HEK293 (cell line): ENCODE results near the gene CNKSR3.

ENCODE experiments used
- ATF2 ChIP-seq: fragments of 450-650 bp; formaldehyde crosslinking; IDR thresholded peaks from 2 replicates; pipeline ENCODE4 v1.5.1; 2016; ENCODE audit warnings: missing biosample characterization, missing genetic modification characterization, low read depth
- GFI1B ChIP-seq: fragments of 450-650 bp; formaldehyde crosslinking; IDR thresholded peaks from 2 replicates; pipeline ENCODE4 v1.5.1; 2016; ENCODE audit warnings: missing biosample characterization, missing genetic modification characterization
- KLF10 ChIP-seq: fragments of 450-650 bp; IDR thresholded peaks from 2 replicates; pipeline ENCODE4 v1.5.1; 2018; ENCODE audit warnings: missing biosample characterization, mild to moderate bottlenecking, missing genetic modification characterization
- MEIS1 ChIP-seq: sonication (generic); formaldehyde crosslinking; IDR thresholded peaks from 2 replicates; pipeline ENCODE4 v1.8.1; 2022; ENCODE audit warnings: missing genetic modification reagents, mild to moderate bottlenecking, borderline replicate concordance
- PRDM10 ChIP-seq: fragments of 450-650 bp; formaldehyde crosslinking; IDR thresholded peaks from 2 replicates; pipeline ENCODE4 v1.5.1; 2016; ENCODE audit warnings: missing biosample characterization, missing genetic modification characterization
- PRDM2 ChIP-seq: fragments of 450-650 bp; formaldehyde crosslinking; IDR thresholded peaks from 2 replicates; pipeline ENCODE4 v1.5.1; 2016; ENCODE audit warnings: missing biosample characterization, missing genetic modification characterization, borderline replicate concordance
- TRIM28 ChIP-seq: IDR thresholded peaks from 2 replicates; pipeline ENCODE4 v1.6.1; 2011; ENCODE audit warnings: low read length, control low read depth, borderline replicate concordance
- ZBTB11 ChIP-seq: fragments of 450-650 bp; formaldehyde crosslinking; conservative IDR thresholded peaks from 2 replicates; pipeline ENCODE4 v1.5.1; 2016; ENCODE audit warnings: low read depth, missing biosample characterization, missing genetic modification characterization
- ZNF335 ChIP-seq: fragments of 450-650 bp; formaldehyde crosslinking; conservative IDR thresholded peaks from 2 replicates; pipeline ENCODE4 v1.5.1; 2016; ENCODE audit warnings: missing biosample characterization, missing genetic modification characterization
- ZNF394 ChIP-seq: fragments of 450-650 bp; formaldehyde crosslinking; IDR thresholded peaks from 2 replicates; pipeline ENCODE4 v1.5.1; 2016; ENCODE audit warnings: missing biosample characterization, missing genetic modification characterization, mild to moderate bottlenecking, moderate library complexity, borderline replicate concordance
- ZNF600 ChIP-seq: fragments of 450-650 bp; formaldehyde crosslinking; IDR thresholded peaks from 2 replicates; pipeline ENCODE4 v1.5.1; 2016; ENCODE audit warnings: missing biosample characterization, missing genetic modification characterization
- ZNF645 ChIP-seq: fragments of 450-650 bp; formaldehyde crosslinking; IDR thresholded peaks from 2 replicates; pipeline ENCODE4; 2016; ENCODE audit warnings: missing biosample characterization, missing genetic modification characterization
- ZNF792 ChIP-seq: fragments of 450-650 bp; formaldehyde crosslinking; IDR thresholded peaks from 2 replicates; pipeline ENCODE4 v1.5.1; 2016; ENCODE audit warnings: missing biosample characterization, missing genetic modification characterization

CNKSR3 gene

GRCh38 chr6:154448448-154449096 lies 61.9 kb downstream of the CNKSR3 start (continued):
- TF ChIP-seq PRDM10 (tag by site-specific recombination) (no peak), ZBTB11 (tag by site-specific recombination) (no peak), ZNF600 (tag by site-specific recombination) (peak; percentile 95), PRDM2 (no peak), KLF10 (tag by site-specific recombination) (no peak), ATF2 (tag by site-specific recombination) (peak; percentile 49; the same call in 1 of the 2 replicates), TRIM28 (peak; percentile 67; the same call in 1 of the 2 replicates), ZNF792 (tag by site-specific recombination) (peak; percentile 33; the same call in 1 of the 2 replicates), ZNF645 (tag by site-specific recombination) (no peak), ZNF394 (tag by site-specific recombination) (peak; percentile 53; the same call in 1 of the 2 replicates), GFI1B (tag by site-specific recombination) (no peak), MEIS1 (no peak), ZNF335 (peak; percentile 85)
